NCI-H2196 (cell line): Measurements from ENCODE around the gene KRT33B.

Experiments
- DNase-seq: peaks from one replicate; lab custom pipeline; 2025; ENCODE audit not compliant: unreplicated experiment; lab: John Stamatoyannopoulos, UW

The KRT33B gene

GRCh38 chr17:41326173-41327145, 43.2 kb downstream of the KRT33B start:
- DNase-seq = no peak

- no peak for DNase-seq
Observed at GRCh38 chr17:41325611-41326010, 44.0 kb downstream of the KRT33B start.

- DNase-seq = no peak
Observed at GRCh38 chr17:41325126-41325525, 44.5 kb downstream of the KRT33B start.

GRCh38 chr17:41324180-41325075, 45.2 kb downstream of the KRT33B start:
- DNase-seq = peak; percentile 21

- DNase-seq = no peak
Observed at GRCh38 chr17:41322903-41323895, 46.4 kb downstream of the KRT33B start.

- DNase-seq = peak; percentile 23
Observed at GRCh38 chr17:41322094-41322902, 47.3 kb downstream of the KRT33B start.

GRCh38 chr17:41318231-41318630, 51.4 kb downstream of the KRT33B start:
- DNase-seq = no peak

GRCh38 chr17:41315814-41316445, 53.7 kb downstream of the KRT33B start:
- DNase-seq = no peak

GRCh38 chr17:41315204-41315794, 54.3 kb downstream of the KRT33B start, which contains the start of gene KRTAP17-1:
Gene KRTAP17-1 (minus strand): TSS chr17:41315710. CDS start chr17:41315650, 60 bp downstream.
- no peak for DNase-seq
